SIG-M5 treated with dmso at 0.1 percent for 504 hours (cell line): Measurements from ENCODE around the gene PPP1R12B.
A peak's percentile ranks its signal among the peaks of the same experiment; 100 is the strongest.
"Not testable (repeated sequence)": the region's sequence is repeated elsewhere in the genome, so short reads cannot be mapped to it uniquely, and the experiment has no call there.

ENCODE experiments used
- DNase-seq: peaks from one replicate; lab custom pipeline; 2025; ENCODE audit not compliant: unreplicated experiment; lab: John Stamatoyannopoulos, UW

Gene PPP1R12B

GRCh38 chr1:202553560-202554038, 205.1 kb downstream of the PPP1R12B start:
- DNase-seq, result peak; percentile 23

GRCh38 chr1:202554619-202555018, 206.1 kb downstream of the PPP1R12B start:
- DNase-seq, result not testable (repeated sequence)

- not testable (repeated sequence) for DNase-seq
Observed at GRCh38 chr1:202556037-202556436, 207.5 kb downstream of the PPP1R12B start.

- not testable (repeated sequence) for DNase-seq
Observed at GRCh38 chr1:202557662-202558061, 209.2 kb downstream of the PPP1R12B start.

- DNase-seq, result no peak
Observed at GRCh38 chr1:202561240-202561639, 212.7 kb downstream of the PPP1R12B start.

GRCh38 chr1:202561726-202562443, 213.4 kb downstream of the PPP1R12B start:
- no peak for DNase-seq

GRCh38 chr1:202562444-202563060, 214.1 kb downstream of the PPP1R12B start:
- no peak for DNase-seq

- no peak for DNase-seq
Observed at GRCh38 chr1:202563818-202564217, 215.3 kb downstream of the PPP1R12B start.

- DNase-seq, result no peak
Observed at GRCh38 chr1:202564958-202565495, 216.5 kb downstream of the PPP1R12B start.

- DNase-seq, result no peak
Observed at GRCh38 chr1:202565890-202566602, 217.5 kb downstream of the PPP1R12B start.

- no peak for DNase-seq
Observed at GRCh38 chr1:202567738-202568137, 219.2 kb downstream of the PPP1R12B start.

- no peak for DNase-seq
Observed at GRCh38 chr1:202568410-202568809, 219.9 kb downstream of the PPP1R12B start.

GRCh38 chr1:202568826-202569225, 220.3 kb downstream of the PPP1R12B start:
- no peak for DNase-seq

- no peak for DNase-seq
Observed at GRCh38 chr1:202569393-202570322, 221.2 kb downstream of the PPP1R12B start.

GRCh38 chr1:202571719-202572339, 223.3 kb downstream of the PPP1R12B start:
- peak; percentile 55 for DNase-seq

- no peak for DNase-seq
Observed at GRCh38 chr1:202572867-202573266, 224.4 kb downstream of the PPP1R12B start.

- DNase-seq, result no peak
Observed at GRCh38 chr1:202575918-202576653, 227.6 kb downstream of the PPP1R12B start.

- DNase-seq, result peak; percentile 73
Observed at GRCh38 chr1:202576816-202577215, 228.3 kb downstream of the PPP1R12B start.

GRCh38 chr1:202577381-202577780, 228.9 kb downstream of the PPP1R12B start:
- DNase-seq, result no peak
